Endothelial cell (in vitro differentiated cells): ENCODE results near the gene RPS18. TPM values are rescaled to one million over a fixed set of nuclear protein-coding genes. Genes with fewer than 3 reads are reported as not detected.

Experiments
- DNase-seq: peaks from one replicate; pipeline ENCODE4 v3.0.0; 2021; ENCODE audit warnings: low spot score
- H3K27ac Mint-ChIP-seq: one replicate; pipeline ENCODE4 v1.8.0; 2021; ENCODE audit warnings: mixed read lengths, inconsistent platforms; ENCODE audit not compliant: unreplicated experiment
- H3K27me3 Mint-ChIP-seq: one replicate; pipeline ENCODE4 v1.8.0; 2021; ENCODE audit warnings: mild to moderate bottlenecking, moderate library complexity, mixed read lengths, inconsistent platforms; ENCODE audit not compliant: unreplicated experiment
- H3K36me3 Mint-ChIP-seq: one replicate; pipeline ENCODE4 v1.8.0; 2021; ENCODE audit warnings: mild to moderate bottlenecking, low read depth, mixed read lengths, inconsistent platforms; ENCODE audit not compliant: unreplicated experiment
- H3K4me1 Mint-ChIP-seq: one replicate; pipeline ENCODE4 v1.8.0; 2021; ENCODE audit warnings: mild to moderate bottlenecking, mixed read lengths, inconsistent platforms; ENCODE audit not compliant: unreplicated experiment
- H3K4me3 Mint-ChIP-seq: one replicate; pipeline ENCODE4 v1.8.0; 2021; ENCODE audit warnings: mild to moderate bottlenecking, mixed read lengths, inconsistent platforms; ENCODE audit not compliant: unreplicated experiment
- H3K9me3 Mint-ChIP-seq: one replicate; pipeline ENCODE4 v1.8.0; 2021; ENCODE audit warnings: mixed read lengths, inconsistent platforms; ENCODE audit not compliant: unreplicated experiment
- total RNA-seq: library from RNA; stranded (reverse); fragmentation: NEBNext Ultra II Directional; extraction: Animal tissue kit (Norgen Biotek cat#: 25700); gene quantifications from one replicate; pipeline ENCODE4 v1.2.1, GENCODE V29; 2021; ENCODE audit not compliant: unreplicated experiment
- TF ChIP-seq, protein P1 (sequence below): fragments of 200-600 bp; sonication (generic); IDR thresholded peaks from one replicate; pipeline ENCODE4 v1.5.0; 2021; ENCODE audit warnings: antibody characterized with exemption; ENCODE audit not compliant: unreplicated experiment

Gene RPS18
- total RNA-seq, 1 donor from 2014 or later = 2,251 TPM

DNA sequence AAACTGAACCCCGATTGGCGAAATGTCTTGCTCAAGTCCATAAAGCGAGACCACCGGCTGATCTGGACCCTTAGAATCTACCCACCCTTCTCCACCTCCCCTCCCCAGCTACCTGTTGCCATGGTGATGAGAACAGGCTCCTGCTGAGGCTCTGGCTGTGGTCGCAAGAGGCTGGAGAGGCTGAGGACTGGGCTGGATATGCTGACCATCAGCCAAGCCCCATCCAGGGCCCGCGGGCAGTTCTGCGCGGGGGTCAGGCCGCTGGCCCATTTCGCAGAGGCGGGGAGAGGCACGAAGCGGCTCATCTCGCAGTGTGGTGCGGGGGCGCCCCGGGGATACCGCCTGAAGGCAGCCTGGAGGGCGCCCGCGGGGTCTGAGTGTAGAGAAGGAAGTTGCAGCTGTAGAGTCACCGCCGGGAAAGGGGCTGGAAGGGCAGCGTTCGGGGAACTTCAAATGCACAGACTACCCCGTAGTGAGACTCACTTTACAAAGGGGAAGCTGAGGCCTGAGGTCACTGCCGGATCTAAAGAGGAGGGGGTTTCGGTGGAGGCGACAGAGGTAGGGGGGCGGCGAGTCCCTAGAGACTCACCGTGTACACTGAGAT is 41.3 kb downstream of the RPS18 start:
- Mint-ChIP-seq H3K4me1 (peaks cover 25% of the 10 kb centered on the region), H3K4me3 (peak overlapping the region; percentile 97), H3K27ac (peak overlapping the region; percentile 91), H3K27me3 (peaks cover 11% of the 10 kb centered on the region), H3K36me3 (peaks cover 8% of the 10 kb centered on the region), H3K9me3 (no peaks in the 10 kb centered on the region)
- TF ChIP-seq, protein P1, sequence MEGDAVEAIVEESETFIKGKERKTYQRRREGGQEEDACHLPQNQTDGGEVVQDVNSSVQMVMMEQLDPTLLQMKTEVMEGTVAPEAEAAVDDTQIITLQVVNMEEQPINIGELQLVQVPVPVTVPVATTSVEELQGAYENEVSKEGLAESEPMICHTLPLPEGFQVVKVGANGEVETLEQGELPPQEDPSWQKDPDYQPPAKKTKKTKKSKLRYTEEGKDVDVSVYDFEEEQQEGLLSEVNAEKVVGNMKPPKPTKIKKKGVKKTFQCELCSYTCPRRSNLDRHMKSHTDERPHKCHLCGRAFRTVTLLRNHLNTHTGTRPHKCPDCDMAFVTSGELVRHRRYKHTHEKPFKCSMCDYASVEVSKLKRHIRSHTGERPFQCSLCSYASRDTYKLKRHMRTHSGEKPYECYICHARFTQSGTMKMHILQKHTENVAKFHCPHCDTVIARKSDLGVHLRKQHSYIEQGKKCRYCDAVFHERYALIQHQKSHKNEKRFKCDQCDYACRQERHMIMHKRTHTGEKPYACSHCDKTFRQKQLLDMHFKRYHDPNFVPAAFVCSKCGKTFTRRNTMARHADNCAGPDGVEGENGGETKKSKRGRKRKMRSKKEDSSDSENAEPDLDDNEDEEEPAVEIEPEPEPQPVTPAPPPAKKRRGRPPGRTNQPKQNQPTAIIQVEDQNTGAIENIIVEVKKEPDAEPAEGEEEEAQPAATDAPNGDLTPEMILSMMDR = no peak
- peak; percentile 45 for DNase-seq

DNA sequence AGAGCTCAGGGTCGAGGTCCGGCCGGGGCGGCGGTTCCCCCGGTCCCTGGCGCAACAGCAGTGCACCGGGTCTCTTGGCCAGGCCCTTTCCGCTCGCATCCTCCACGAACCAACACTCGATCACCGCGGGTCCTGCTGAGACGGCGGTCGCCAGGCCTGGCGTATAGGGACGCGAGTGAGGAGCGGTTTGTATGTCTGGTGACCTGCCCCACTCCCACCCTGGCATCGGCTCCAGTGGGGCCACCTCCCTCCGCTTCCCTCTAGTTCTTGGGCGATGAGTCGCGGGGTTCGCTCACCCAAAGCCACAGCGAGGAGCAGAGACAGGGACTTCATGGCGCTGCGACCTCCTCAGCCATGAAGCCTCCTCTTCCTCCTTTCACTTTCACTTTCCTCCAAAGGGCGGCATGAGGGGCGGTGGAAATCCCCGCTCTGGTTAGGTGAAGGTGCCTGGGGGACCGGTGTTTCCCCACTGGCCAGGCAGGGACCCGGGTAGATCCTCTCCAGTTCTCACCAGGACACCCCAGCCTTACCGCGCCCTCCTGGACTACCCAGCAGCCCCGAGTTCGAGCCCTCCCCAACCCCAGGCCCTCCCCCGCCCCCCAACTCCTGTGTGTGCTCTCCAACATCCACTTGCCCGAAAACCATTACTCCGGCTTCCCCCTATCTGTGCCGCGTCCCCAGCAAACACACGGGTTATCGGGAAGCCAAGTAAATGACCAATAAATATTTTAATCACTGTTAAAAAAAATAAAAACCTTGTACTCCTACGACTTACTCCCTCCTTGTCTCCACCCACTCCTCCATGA is 42.0 kb downstream of the RPS18 start, which contains the start of gene TAPBP:
Gene TAPBP (minus strand): TSS at position 370 of the 806 bp plus-strand sequence. CDS start 37 bp downstream, at position 333.
- no peaks in the 10 kb centered on the region for H3K9me3 Mint-ChIP-seq
- peak; percentile 49 for DNase-seq
- H3K27ac Mint-ChIP-seq = peak within 1 kb of the TSS; percentile 91
- TF ChIP-seq, protein P1 = no peak
- H3K27me3 Mint-ChIP-seq = peaks cover 11% of the 10 kb centered on the region
- H3K4me1 Mint-ChIP-seq = peaks cover 30% of the 10 kb centered on the region
- peaks cover 8% of the 10 kb centered on the region for H3K36me3 Mint-ChIP-seq
- H3K4me3 Mint-ChIP-seq = peak within 1 kb of the TSS; percentile 97

DNA sequence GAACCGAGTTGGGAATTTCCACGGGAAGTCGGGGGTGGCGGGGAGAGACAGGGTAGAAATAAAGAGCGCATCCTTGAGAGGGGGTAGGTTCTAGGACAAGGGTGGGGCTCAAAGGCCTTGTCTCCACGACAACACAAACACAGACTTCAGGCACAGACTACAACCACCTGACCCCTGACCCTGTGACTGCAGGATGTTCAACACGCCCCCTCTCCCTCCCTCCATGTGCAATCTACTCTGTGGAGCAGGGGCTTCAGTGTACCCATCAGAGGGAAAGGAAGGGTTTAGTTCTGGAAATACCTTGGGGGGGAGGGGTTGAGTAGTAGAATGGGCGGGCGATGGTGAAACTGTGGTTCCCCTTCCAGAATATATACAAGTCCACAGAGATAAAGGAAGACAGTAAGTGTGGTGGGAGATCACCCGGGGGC is 42.7 kb downstream of the RPS18 start:
- H3K4me3 Mint-ChIP-seq = peak overlapping the region; percentile 97
- peaks cover 12% of the 10 kb centered on the region for H3K36me3 Mint-ChIP-seq
- peak overlapping the region; percentile 86 for H3K27ac Mint-ChIP-seq
- no peaks in the 10 kb centered on the region for H3K9me3 Mint-ChIP-seq
- peaks cover 12% of the 10 kb centered on the region for H3K27me3 Mint-ChIP-seq
- peaks cover 35% of the 10 kb centered on the region for H3K4me1 Mint-ChIP-seq
- TF ChIP-seq, protein P1 = no peak
- DNase-seq = peak; percentile 51

DNA sequence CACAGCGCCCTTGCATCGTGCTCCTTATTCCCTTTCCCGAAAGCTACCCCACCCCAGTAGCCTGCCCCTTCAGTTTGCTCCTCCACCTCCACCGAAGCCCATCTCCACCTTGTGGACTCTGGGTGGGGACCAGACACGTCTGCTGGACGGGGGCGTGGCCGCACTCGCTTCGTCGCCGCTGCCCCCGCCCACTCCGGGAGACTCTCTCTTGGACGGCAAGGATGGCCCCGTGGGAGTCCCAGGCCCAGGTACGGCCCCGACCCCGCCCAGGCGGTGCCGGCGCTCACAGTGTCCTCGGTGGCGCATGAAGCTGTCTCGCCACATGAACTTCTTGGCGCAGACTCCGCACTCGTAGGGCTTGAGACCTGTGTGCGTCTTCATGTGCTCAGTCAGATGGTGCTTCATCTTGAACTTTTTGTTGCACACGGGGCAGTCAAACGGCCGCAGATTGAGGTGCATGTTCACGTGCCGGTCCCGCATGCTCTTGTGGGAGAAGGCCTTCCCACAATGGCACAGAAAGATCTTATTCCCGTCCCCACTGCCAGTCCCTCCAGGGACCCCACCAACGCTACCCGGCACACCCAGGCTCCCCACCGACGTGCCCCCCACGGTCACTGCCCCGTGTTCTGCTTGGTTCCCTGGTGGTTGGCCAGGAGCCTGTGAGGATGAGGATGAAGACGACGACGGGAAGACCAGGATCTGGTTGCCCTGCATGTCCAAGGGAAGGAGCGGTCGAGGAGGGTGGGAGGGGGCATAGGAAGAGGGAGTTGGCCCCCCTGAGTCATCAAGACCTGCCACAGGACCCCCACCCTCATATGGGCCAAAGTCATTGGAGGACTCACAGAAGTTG is 43.3 kb downstream of the RPS18 start:
- DNase-seq = peak; percentile 28
- Mint-ChIP-seq H3K36me3 (peaks cover 19% of the 10 kb centered on the region), H3K9me3 (no peaks in the 10 kb centered on the region), H3K27ac (peak overlapping the region; percentile 86), H3K4me3 (peak overlapping the region; percentile 80), H3K4me1 (peaks cover 41% of the 10 kb centered on the region), H3K27me3 (peaks cover 12% of the 10 kb centered on the region)
- TF ChIP-seq, protein P1 = no peak
